GM23338 (cell line): ENCODE data around the gene LPAR1. TPM values are rescaled to one million over a fixed set of nuclear protein-coding genes. Genes with fewer than 3 reads are reported as not detected.

Experiments used
- ATAC-seq: fragments of 200-7000 bp; cut with Tn5 transposase; 3 replicates; pipeline ENCODE4 v1.9.1; 2020
- DNase-seq: peaks from one replicate; pipeline ENCODE4 v3.0.0-alpha.2; 2015; ENCODE audit warnings: low spot score
- H2AFZ ChIP-seq: fragments of 200-600 bp; sonication (generic); 2 replicates; pipeline ENCODE4 v1.8.0; 2016; ENCODE audit warnings: antibody characterized with exemption, mild to moderate bottlenecking, moderate library complexity
- H3F3A ChIP-seq: fragments of 200-600 bp; sonication (generic); replicated peaks from 2 replicates; pipeline ENCODE4 v1.8.0; 2017; ENCODE audit warnings: antibody characterized with exemption, mixed run types, low read depth
- H3K27ac ChIP-seq: fragments of 200-600 bp; sonication (generic); 2 replicates; pipeline ENCODE4 v1.6.1; 2016; ENCODE audit warnings: low read depth
- H3K27me3 ChIP-seq: fragments of 200-600 bp; sonication (generic); 2 replicates; pipeline ENCODE4 v1.8.0; 2016; ENCODE audit warnings: mild to moderate bottlenecking, mixed run types, moderate library complexity; ENCODE audit not compliant: insufficient read depth
- H3K36me3 ChIP-seq: fragments of 200-600 bp; sonication (generic); 2 replicates; pipeline ENCODE4 v1.8.0; 2016; ENCODE audit warnings: mild to moderate bottlenecking; ENCODE audit not compliant: insufficient read depth
- H3K4me1 ChIP-seq: fragments of 200-600 bp; sonication (generic); 2 replicates; pipeline ENCODE4 v1.8.0; 2016; ENCODE audit warnings: mild to moderate bottlenecking, moderate library complexity; ENCODE audit not compliant: insufficient read depth
- H3K4me2 ChIP-seq: fragments of 200-600 bp; sonication (generic); 2 replicates; pipeline ENCODE4 v1.7.1; 2017; ENCODE audit warnings: mixed run types
- H3K4me3 ChIP-seq: fragments of 200-600 bp; sonication (generic); 2 replicates; pipeline ENCODE4 v1.6.1; 2016; ENCODE audit warnings: mixed run types
- H3K79me2 ChIP-seq: fragments of 200-600 bp; sonication (generic); replicated peaks from 2 replicates; pipeline ENCODE4 v1.8.0; 2017; ENCODE audit warnings: mild to moderate bottlenecking; ENCODE audit not compliant: insufficient read depth
- H3K9me2 ChIP-seq: fragments of 200-600 bp; sonication (generic); 2 replicates; pipeline ENCODE4 v1.8.0; 2017; ENCODE audit not compliant: insufficient read depth
- H4K20me1 ChIP-seq: fragments of 200-600 bp; sonication (generic); replicated peaks from 2 replicates; pipeline ENCODE4 v1.8.0; 2017; ENCODE audit warnings: mild to moderate bottlenecking; ENCODE audit not compliant: insufficient read depth
- H3K27ac Mint-ChIP-seq: 2 replicates; pipeline ENCODE4 v1.8.0; 2020; ENCODE audit warnings: inconsistent platforms, mild to moderate bottlenecking, moderate library complexity, mixed read lengths
- H3K27me3 Mint-ChIP-seq: 3 replicates; pipeline ENCODE4 v1.8.0; 2022; ENCODE audit warnings: low read depth, mild to moderate bottlenecking, moderate library complexity, mixed read lengths, inconsistent platforms; ENCODE audit not compliant: insufficient read depth, poor library complexity
- H3K36me3 Mint-ChIP-seq: 3 replicates; pipeline ENCODE4 v1.8.0; 2021; ENCODE audit warnings: low read depth, mild to moderate bottlenecking, inconsistent platforms, moderate library complexity, mixed read lengths
- H3K4me1 Mint-ChIP-seq: 3 replicates; pipeline ENCODE4 v1.8.0; 2020; ENCODE audit warnings: mild to moderate bottlenecking, inconsistent platforms, mixed read lengths
- H3K4me3 Mint-ChIP-seq: 3 replicates; pipeline ENCODE4 v1.8.0; 2021; ENCODE audit warnings: moderate library complexity, mild to moderate bottlenecking, inconsistent platforms, mixed read lengths
- H3K9me3 Mint-ChIP-seq: 3 replicates; pipeline ENCODE4 v1.8.0; 2020; ENCODE audit warnings: moderate library complexity, mild to moderate bottlenecking, inconsistent platforms, mixed read lengths
- CREB1 ChIP-seq: fragments of 250-450 bp; sonication (Bioruptor Pico); IDR thresholded peaks from 2 replicates; pipeline ENCODE4 v1.5.0; 2020; ENCODE audit warnings: low read depth, mild to moderate bottlenecking, moderate library complexity
- EZH2 ChIP-seq: fragments of 200-600 bp; sonication (generic); IDR thresholded peaks from one replicate; pipeline ENCODE4 v1.8.0; 2017; ENCODE audit warnings: antibody characterized with exemption, mild to moderate bottlenecking, low read depth; ENCODE audit not compliant: unreplicated experiment
- JUNB ChIP-seq: IDR thresholded peaks from one replicate; pipeline ENCODE4 v1.6.1; 2016; ENCODE audit warnings: antibody characterized with exemption; ENCODE audit not compliant: unreplicated experiment
- NANOG ChIP-seq: IDR thresholded peaks from 2 replicates; pipeline ENCODE4 v1.6.1; 2016; ENCODE audit warnings: antibody characterized with exemption, borderline replicate concordance
- REST ChIP-seq: IDR thresholded peaks from one replicate; pipeline ENCODE4 v1.6.1; 2018; ENCODE audit warnings: antibody characterized with exemption; ENCODE audit not compliant: unreplicated experiment
- STAT1 ChIP-seq: IDR thresholded peaks from one replicate; pipeline ENCODE4 v1.6.1; 2016; ENCODE audit warnings: antibody characterized with exemption; ENCODE audit not compliant: unreplicated experiment
- ZNF114 ChIP-seq: fragments of 250-450 bp; sonication (Bioruptor Pico); IDR thresholded peaks from 2 replicates; pipeline ENCODE4 v1.5.0; 2020; ENCODE audit warnings: mild to moderate bottlenecking, moderate library complexity
- polyA plus RNA-seq: library from polyadenylated mRNA; unstranded; fragments of >200 nt; fragmentation: Nextera tagmentation; extraction: Ambion mirVana; gene quantifications from 2 replicates; pipeline ENCODE4 v1.2.1, GENCODE V29; 2016
- total RNA-seq: library from RNA; depleted of rRNA; stranded (reverse); fragments of >200 nt; shearing (Covaris generic); gene quantifications from 2 replicates; pipeline ENCODE4 v1.2.3, GENCODE V29; 2014
- TF ChIP-seq, protein P1 (sequence below), 2 experiments: fragments of 200-600 bp in 1 of 2; sonication (generic) in 1 of 2; conservative IDR thresholded peaks; 2 replicates each; pipeline versions ENCODE4 v1.5.1 to v1.6.1; 2016 to 2017; ENCODE audit warnings: antibody characterized with exemption in 2 of 2, low read depth in 2 of 2, mild to moderate bottlenecking in 2 of 2, moderate library complexity in 1 of 2
- TF ChIP-seq, protein P2 (sequence below): fragments of 250-450 bp; sonication (Bioruptor Pico); IDR thresholded peaks from 2 replicates; pipeline ENCODE4 v1.5.0; 2020; ENCODE audit warnings: mild to moderate bottlenecking, moderate library complexity

The LPAR1 gene
- total and polyA plus RNA-seq, 2 experiments from 2014 or later, result 1.0 to 3.8 TPM

- H3F3A ChIP-seq, result no peaks in the 10 kb centered on the region
- H3K27ac ChIP-seq, result no peak overlapping the region
- TF ChIP-seq, protein P1, sequence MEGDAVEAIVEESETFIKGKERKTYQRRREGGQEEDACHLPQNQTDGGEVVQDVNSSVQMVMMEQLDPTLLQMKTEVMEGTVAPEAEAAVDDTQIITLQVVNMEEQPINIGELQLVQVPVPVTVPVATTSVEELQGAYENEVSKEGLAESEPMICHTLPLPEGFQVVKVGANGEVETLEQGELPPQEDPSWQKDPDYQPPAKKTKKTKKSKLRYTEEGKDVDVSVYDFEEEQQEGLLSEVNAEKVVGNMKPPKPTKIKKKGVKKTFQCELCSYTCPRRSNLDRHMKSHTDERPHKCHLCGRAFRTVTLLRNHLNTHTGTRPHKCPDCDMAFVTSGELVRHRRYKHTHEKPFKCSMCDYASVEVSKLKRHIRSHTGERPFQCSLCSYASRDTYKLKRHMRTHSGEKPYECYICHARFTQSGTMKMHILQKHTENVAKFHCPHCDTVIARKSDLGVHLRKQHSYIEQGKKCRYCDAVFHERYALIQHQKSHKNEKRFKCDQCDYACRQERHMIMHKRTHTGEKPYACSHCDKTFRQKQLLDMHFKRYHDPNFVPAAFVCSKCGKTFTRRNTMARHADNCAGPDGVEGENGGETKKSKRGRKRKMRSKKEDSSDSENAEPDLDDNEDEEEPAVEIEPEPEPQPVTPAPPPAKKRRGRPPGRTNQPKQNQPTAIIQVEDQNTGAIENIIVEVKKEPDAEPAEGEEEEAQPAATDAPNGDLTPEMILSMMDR (conservative IDR thresholded peaks at IDR 0.05; ENCODE audit: low read depth in 2 of 2), result peak in 1 of 2 experiments; percentile 60; a peak in 2 of 4 replicates
- no peak for TF ChIP-seq ZNF114
- no peaks in the 10 kb centered on the region for H3K9me2 ChIP-seq
- H3K4me1 ChIP-seq, result peaks cover 16% of the 10 kb centered on the region
- H3K4me2 ChIP-seq, result peak overlapping the region; percentile 77
- DNase-seq (peak; percentile 82), ATAC-seq (peak; percentile 67)
- H3K36me3 ChIP-seq, result no peaks in the 10 kb centered on the region
- H4K20me1 ChIP-seq, result no peaks in the 10 kb centered on the region
- peak overlapping the region; percentile 79 for H3K4me3 ChIP-seq
- H3K4me3 Mint-ChIP-seq, result peak overlapping the region; percentile 73
- H2AFZ ChIP-seq, result peak overlapping the region; percentile 81
- no peaks in the 10 kb centered on the region; the same call in 2 of the 3 replicates for H3K36me3 Mint-ChIP-seq
- H3K79me2 ChIP-seq, result peaks cover 9% of the 10 kb centered on the region; the same call in 1 of the 2 replicates
- H3K4me1 Mint-ChIP-seq, result peaks cover 37% of the 10 kb centered on the region
- H3K9me3 Mint-ChIP-seq, result no peaks in the 10 kb centered on the region; the same call in 2 of the 3 replicates
- H3K27ac Mint-ChIP-seq, result no peak overlapping the region
- H3K27me3 Mint-ChIP-seq, result peaks cover 23% of the 10 kb centered on the region
- H3K27me3 ChIP-seq, result peaks cover 41% of the 10 kb centered on the region
Measured at GRCh38 chr9:111037708-111038330, 451 bp downstream of the LPAR1 start.

- peak overlapping the region; percentile 81 for H2AFZ ChIP-seq
- H3K9me2 ChIP-seq, result no peaks in the 10 kb centered on the region
- ATAC-seq, result peak; percentile 9
- no peak overlapping the region for H3K27ac Mint-ChIP-seq
- H3K9me3 Mint-ChIP-seq, result no peaks in the 10 kb centered on the region; the same call in 2 of the 3 replicates
- no peaks in the 10 kb centered on the region; the same call in 2 of the 3 replicates for H3K36me3 Mint-ChIP-seq
- H3K4me3 ChIP-seq, result peak overlapping the region; percentile 79
- H3K4me2 ChIP-seq, result peak overlapping the region; percentile 77
- H3K4me1 Mint-ChIP-seq, result peaks cover 37% of the 10 kb centered on the region
- no peaks in the 10 kb centered on the region for H3F3A ChIP-seq
- H4K20me1 ChIP-seq, result no peaks in the 10 kb centered on the region
- H3K79me2 ChIP-seq, result peaks cover 9% of the 10 kb centered on the region; the same call in 1 of the 2 replicates
- peaks cover 23% of the 10 kb centered on the region for H3K27me3 Mint-ChIP-seq
- no peak overlapping the region for H3K27ac ChIP-seq
- peaks cover 16% of the 10 kb centered on the region for H3K4me1 ChIP-seq
- peaks cover 41% of the 10 kb centered on the region for H3K27me3 ChIP-seq
- peak overlapping the region; percentile 73 for H3K4me3 Mint-ChIP-seq
- DNase-seq, result peak; percentile 67
- no peaks in the 10 kb centered on the region for H3K36me3 ChIP-seq
- TF ChIP-seq STAT1 (no peak), ZNF114 (no peak), EZH2 (no peak), JUNB (no peak), CREB1 (CRISPR knock-in tag) (no peak), NANOG (no peak), REST (no peak)
- TF ChIP-seq, protein P2, sequence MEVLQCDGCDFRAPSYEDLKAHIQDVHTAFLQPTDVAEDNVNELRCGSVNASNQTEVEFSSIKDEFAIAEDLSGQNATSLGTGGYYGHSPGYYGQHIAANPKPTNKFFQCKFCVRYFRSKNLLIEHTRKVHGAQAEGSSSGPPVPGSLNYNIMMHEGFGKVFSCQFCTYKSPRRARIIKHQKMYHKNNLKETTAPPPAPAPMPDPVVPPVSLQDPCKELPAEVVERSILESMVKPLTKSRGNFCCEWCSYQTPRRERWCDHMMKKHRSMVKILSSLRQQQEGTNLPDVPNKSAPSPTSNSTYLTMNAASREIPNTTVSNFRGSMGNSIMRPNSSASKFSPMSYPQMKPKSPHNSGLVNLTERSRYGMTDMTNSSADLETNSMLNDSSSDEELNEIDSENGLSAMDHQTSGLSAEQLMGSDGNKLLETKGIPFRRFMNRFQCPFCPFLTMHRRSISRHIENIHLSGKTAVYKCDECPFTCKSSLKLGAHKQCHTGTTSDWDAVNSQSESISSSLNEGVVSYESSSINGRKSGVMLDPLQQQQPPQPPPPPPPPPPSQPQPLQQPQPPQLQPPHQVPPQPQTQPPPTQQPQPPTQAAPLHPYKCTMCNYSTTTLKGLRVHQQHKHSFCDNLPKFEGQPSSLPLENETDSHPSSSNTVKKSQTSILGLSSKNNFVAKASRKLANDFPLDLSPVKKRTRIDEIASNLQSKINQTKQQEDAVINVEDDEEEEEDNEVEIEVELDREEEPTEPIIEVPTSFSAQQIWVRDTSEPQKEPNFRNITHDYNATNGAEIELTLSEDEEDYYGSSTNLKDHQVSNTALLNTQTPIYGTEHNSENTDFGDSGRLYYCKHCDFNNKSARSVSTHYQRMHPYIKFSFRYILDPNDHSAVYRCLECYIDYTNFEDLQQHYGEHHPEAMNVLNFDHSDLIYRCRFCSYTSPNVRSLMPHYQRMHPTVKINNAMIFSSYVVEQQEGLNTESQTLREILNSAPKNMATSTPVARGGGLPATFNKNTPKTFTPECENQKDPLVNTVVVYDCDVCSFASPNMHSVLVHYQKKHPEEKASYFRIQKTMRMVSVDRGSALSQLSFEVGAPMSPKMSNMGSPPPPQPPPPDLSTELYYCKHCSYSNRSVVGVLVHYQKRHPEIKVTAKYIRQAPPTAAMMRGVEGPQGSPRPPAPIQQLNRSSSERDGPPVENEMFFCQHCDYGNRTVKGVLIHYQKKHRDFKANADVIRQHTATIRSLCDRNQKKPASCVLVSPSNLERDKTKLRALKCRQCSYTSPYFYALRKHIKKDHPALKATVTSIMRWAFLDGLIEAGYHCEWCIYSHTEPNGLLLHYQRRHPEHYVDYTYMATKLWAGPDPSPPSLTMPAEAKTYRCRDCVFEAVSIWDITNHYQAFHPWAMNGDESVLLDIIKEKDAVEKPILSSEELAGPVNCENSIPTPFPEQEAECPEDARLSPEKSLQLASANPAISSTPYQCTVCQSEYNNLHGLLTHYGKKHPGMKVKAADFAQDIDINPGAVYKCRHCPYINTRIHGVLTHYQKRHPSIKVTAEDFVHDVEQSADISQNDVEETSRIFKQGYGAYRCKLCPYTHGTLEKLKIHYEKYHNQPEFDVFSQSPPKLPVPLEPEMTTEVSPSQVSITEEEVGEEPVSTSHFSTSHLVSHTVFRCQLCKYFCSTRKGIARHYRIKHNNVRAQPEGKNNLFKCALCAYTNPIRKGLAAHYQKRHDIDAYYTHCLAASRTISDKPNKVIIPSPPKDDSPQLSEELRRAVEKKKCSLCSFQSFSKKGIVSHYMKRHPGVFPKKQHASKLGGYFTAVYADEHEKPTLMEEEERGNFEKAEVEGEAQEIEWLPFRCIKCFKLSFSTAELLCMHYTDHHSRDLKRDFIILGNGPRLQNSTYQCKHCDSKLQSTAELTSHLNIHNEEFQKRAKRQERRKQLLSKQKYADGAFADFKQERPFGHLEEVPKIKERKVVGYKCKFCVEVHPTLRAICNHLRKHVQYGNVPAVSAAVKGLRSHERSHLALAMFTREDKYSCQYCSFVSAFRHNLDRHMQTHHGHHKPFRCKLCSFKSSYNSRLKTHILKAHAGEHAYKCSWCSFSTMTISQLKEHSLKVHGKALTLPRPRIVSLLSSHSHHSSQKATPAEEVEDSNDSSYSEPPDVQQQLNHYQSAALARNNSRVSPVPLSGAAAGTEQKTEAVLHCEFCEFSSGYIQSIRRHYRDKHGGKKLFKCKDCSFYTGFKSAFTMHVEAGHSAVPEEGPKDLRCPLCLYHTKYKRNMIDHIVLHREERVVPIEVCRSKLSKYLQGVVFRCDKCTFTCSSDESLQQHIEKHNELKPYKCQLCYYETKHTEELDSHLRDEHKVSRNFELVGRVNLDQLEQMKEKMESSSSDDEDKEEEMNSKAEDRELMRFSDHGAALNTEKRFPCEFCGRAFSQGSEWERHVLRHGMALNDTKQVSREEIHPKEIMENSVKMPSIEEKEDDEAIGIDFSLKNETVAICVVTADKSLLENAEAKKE (CRISPR knock-in tag), result no peak
Measured at GRCh38 chr9:111037356-111037707, 938 bp downstream of the LPAR1 start.
